Measurements from ENCODE around the gene CCIN. TPM values are rescaled to one million over a fixed set of nuclear protein-coding genes. Genes with fewer than 3 reads are reported as not detected.

The CCIN gene
- total RNA-seq, 1 donor from 2014 or later: 1.9 TPM

DNA sequence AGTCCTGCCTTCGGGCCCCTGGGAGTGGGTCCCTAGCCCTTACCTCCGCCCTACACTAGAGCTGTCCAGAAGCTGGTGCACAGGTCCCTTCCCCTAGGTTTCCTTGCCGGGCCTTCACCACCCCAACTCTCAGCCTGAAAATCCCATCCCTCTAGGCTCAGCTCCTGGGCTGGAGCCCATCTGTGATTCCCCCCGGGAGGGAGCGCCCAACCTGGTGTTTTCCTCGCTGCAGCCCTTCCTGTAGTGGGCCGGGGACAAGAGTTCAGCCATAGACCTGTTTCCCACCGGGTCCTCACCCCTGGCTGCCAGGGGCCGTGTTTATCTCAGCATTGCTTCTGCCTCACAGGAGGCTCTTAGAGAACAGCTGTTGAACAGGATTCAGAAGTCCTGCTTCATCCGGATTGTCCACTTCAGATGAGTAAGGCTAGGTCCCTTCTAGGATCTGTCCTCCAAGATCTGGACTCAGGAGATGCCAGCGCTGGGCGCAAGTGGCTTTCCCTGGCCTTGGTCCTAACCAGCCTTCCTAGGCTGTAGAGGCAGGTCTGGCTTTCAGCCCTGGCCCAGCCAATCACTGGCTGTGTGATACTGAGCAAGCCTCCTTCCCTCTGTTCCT lies 31.7 kb upstream of the CCIN start:
- H3K27ac Mint-ChIP-seq (ENCODE audit: unreplicated experiment): peak overlapping the region; percentile 86
- peaks cover 48% of the 10 kb centered on the region for H3K4me1 Mint-ChIP-seq (ENCODE audit: low read depth, unreplicated experiment)
- H2AFZ ChIP-seq (ENCODE audit: low read depth, low read length): peak overlapping the region; percentile 81
- H4K20me1 ChIP-seq (ENCODE audit: insufficient read depth, low read length): peaks cover 57% of the 10 kb centered on the region
- no peak overlapping the region for H3K27ac ChIP-seq (ENCODE audit: low read depth, low read length)
- H3K27me3 Mint-ChIP-seq (ENCODE audit: low read depth, unreplicated experiment): no peaks in the 10 kb centered on the region
- H3K36me3 Mint-ChIP-seq (ENCODE audit: low read depth, unreplicated experiment): peaks cover 15% of the 10 kb centered on the region
- DNase-seq (ENCODE audit: low read depth) (no peak), FAIRE-seq (no peak)
- no peak for TF ChIP-seq EZH2 (IDR thresholded peaks at IDR 0.05; ENCODE audit: insufficient read depth, low read length)
- TF ChIP-seq, protein P1, sequence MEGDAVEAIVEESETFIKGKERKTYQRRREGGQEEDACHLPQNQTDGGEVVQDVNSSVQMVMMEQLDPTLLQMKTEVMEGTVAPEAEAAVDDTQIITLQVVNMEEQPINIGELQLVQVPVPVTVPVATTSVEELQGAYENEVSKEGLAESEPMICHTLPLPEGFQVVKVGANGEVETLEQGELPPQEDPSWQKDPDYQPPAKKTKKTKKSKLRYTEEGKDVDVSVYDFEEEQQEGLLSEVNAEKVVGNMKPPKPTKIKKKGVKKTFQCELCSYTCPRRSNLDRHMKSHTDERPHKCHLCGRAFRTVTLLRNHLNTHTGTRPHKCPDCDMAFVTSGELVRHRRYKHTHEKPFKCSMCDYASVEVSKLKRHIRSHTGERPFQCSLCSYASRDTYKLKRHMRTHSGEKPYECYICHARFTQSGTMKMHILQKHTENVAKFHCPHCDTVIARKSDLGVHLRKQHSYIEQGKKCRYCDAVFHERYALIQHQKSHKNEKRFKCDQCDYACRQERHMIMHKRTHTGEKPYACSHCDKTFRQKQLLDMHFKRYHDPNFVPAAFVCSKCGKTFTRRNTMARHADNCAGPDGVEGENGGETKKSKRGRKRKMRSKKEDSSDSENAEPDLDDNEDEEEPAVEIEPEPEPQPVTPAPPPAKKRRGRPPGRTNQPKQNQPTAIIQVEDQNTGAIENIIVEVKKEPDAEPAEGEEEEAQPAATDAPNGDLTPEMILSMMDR (IDR thresholded peaks at IDR 0.05; ENCODE audit: insufficient read depth, low read depth, low read length): no peak
- peak overlapping the region; percentile 84 for H3K9ac ChIP-seq (ENCODE audit: low read length)
- H3K27me3 ChIP-seq (ENCODE audit: insufficient read depth, low read length): no peaks in the 10 kb centered on the region
- peak overlapping the region; percentile 96 for H3K4me3 Mint-ChIP-seq (ENCODE audit: unreplicated experiment)
- peaks cover 48% of the 10 kb centered on the region for H3K79me2 ChIP-seq (ENCODE audit: insufficient read depth, low read length)
- no peaks in the 10 kb centered on the region for H3K9me3 ChIP-seq (ENCODE audit: insufficient read depth, low read depth, low read length)
- no peaks in the 10 kb centered on the region for H3K36me3 ChIP-seq (ENCODE audit: insufficient read depth, low read length)
- peaks cover 26% of the 10 kb centered on the region for H3K4me1 ChIP-seq (ENCODE audit: insufficient read depth, low read length)
- H3K4me2 ChIP-seq (ENCODE audit: low read length): peak overlapping the region; percentile 99
- H3K9me3 Mint-ChIP-seq (ENCODE audit: unreplicated experiment): peaks cover 2% of the 10 kb centered on the region
- H3K4me3 ChIP-seq (ENCODE audit: insufficient read depth, low read depth, low read length): peak overlapping the region; percentile 83

DNA sequence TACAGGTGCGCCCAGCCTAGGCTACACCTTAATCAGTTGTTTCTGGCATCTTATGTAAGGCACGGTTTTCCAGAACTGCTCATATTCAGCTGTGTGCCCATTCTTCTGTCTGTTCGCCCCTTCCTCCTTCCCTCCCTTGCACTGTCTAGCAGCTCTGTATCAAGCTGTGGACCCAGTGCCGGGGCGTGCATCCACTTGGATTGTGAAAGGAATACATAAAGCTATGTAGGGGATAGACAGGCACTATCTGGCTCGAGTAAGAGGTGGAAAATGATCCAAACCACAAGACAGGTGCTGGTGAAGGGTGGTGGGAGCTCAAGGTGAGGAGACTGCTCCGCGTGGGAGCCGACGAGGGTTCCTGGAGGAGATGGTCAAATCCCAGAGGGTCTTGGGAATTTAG lies 30.7 kb upstream of the CCIN start:
- DNase-seq (ENCODE audit: low read depth) (no peak), FAIRE-seq (no peak)
- no peak overlapping the region for H2AFZ ChIP-seq (ENCODE audit: low read depth, low read length)
- peak overlapping the region; percentile 96 for H3K4me3 Mint-ChIP-seq (ENCODE audit: unreplicated experiment)
- no peak overlapping the region for H3K27ac ChIP-seq (ENCODE audit: low read depth, low read length)
- no peaks in the 10 kb centered on the region for H3K27me3 Mint-ChIP-seq (ENCODE audit: low read depth, unreplicated experiment)
- peaks cover 23% of the 10 kb centered on the region for H3K36me3 Mint-ChIP-seq (ENCODE audit: low read depth, unreplicated experiment)
- no peaks in the 10 kb centered on the region for H3K9me3 ChIP-seq (ENCODE audit: insufficient read depth, low read depth, low read length)
- no peak overlapping the region for H3K4me3 ChIP-seq (ENCODE audit: insufficient read depth, low read depth, low read length)
- H3K4me1 ChIP-seq (ENCODE audit: insufficient read depth, low read length): peaks cover 26% of the 10 kb centered on the region
- TF ChIP-seq EZH2 (IDR thresholded peaks at IDR 0.05; ENCODE audit: insufficient read depth, low read length): no peak
- TF ChIP-seq, protein P1 (IDR thresholded peaks at IDR 0.05; ENCODE audit: insufficient read depth, low read depth, low read length): no peak
- no peak overlapping the region for H3K9ac ChIP-seq (ENCODE audit: low read length)
- H3K4me2 ChIP-seq (ENCODE audit: low read length): peak overlapping the region; percentile 99
- H3K27me3 ChIP-seq (ENCODE audit: insufficient read depth, low read length): no peaks in the 10 kb centered on the region
- no peak overlapping the region for H3K27ac Mint-ChIP-seq (ENCODE audit: unreplicated experiment)
- no peaks in the 10 kb centered on the region for H3K36me3 ChIP-seq (ENCODE audit: insufficient read depth, low read length)
- H3K4me1 Mint-ChIP-seq (ENCODE audit: low read depth, unreplicated experiment): peaks cover 55% of the 10 kb centered on the region
- peaks cover 62% of the 10 kb centered on the region for H4K20me1 ChIP-seq (ENCODE audit: insufficient read depth, low read length)
- peaks cover 54% of the 10 kb centered on the region for H3K79me2 ChIP-seq (ENCODE audit: insufficient read depth, low read length)
- peaks cover 2% of the 10 kb centered on the region for H3K9me3 Mint-ChIP-seq (ENCODE audit: unreplicated experiment)

DNA sequence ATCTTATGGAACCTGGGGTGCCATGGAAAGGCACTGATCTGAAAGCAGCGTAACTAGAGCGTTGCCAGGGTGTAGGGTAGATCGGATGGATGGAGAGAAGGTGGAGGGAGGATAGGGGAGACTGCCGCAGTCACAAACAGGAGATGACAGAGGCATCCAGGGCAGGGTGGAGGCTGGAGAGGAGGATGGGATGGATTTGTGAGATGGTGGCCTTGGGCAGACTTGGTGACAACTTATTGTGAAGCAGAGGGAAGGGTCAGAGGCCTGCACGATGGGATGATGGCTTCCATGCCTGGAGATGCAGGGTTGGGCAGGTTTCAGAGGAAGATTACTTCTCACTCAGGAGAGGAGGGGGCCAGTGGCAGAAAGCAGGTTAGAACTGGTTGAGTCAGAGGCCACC lies 30.3 kb upstream of the CCIN start:
- Mint-ChIP-seq H3K27ac (ENCODE audit: unreplicated experiment) (no peak overlapping the region), H3K36me3 (ENCODE audit: low read depth, unreplicated experiment) (peaks cover 27% of the 10 kb centered on the region), H3K4me1 (ENCODE audit: low read depth, unreplicated experiment) (peaks cover 58% of the 10 kb centered on the region), H3K4me3 (ENCODE audit: unreplicated experiment) (peak overlapping the region; percentile 96), H3K9me3 (ENCODE audit: unreplicated experiment) (peaks cover 2% of the 10 kb centered on the region), H3K27me3 (ENCODE audit: low read depth, unreplicated experiment) (no peaks in the 10 kb centered on the region)
- H3K4me1 ChIP-seq (ENCODE audit: insufficient read depth, low read length): peaks cover 26% of the 10 kb centered on the region
- TF ChIP-seq, protein P1 (IDR thresholded peaks at IDR 0.05; ENCODE audit: insufficient read depth, low read depth, low read length): no peak
- no peak for TF ChIP-seq EZH2 (IDR thresholded peaks at IDR 0.05; ENCODE audit: insufficient read depth, low read length)
- no peaks in the 10 kb centered on the region for H3K36me3 ChIP-seq (ENCODE audit: insufficient read depth, low read length)
- H3K27ac ChIP-seq (ENCODE audit: low read depth, low read length): no peak overlapping the region
- H3K4me2 ChIP-seq (ENCODE audit: low read length): peak overlapping the region; percentile 99
- DNase-seq (ENCODE audit: low read depth) (no peak), FAIRE-seq (no peak)
- no peaks in the 10 kb centered on the region for H3K27me3 ChIP-seq (ENCODE audit: insufficient read depth, low read length)
- H3K4me3 ChIP-seq (ENCODE audit: insufficient read depth, low read depth, low read length): no peak overlapping the region
- peaks cover 65% of the 10 kb centered on the region for H4K20me1 ChIP-seq (ENCODE audit: insufficient read depth, low read length)
- no peak overlapping the region for H2AFZ ChIP-seq (ENCODE audit: low read depth, low read length)
- H3K79me2 ChIP-seq (ENCODE audit: insufficient read depth, low read length): peaks cover 58% of the 10 kb centered on the region
- no peak overlapping the region for H3K9ac ChIP-seq (ENCODE audit: low read length)
- no peaks in the 10 kb centered on the region for H3K9me3 ChIP-seq (ENCODE audit: insufficient read depth, low read depth, low read length)

All from astrocyte (in vitro differentiated cells and primary cell).